DND-41 (cell line): ENCODE data around the gene ATP1A1.

Experiments used
- ATAC-seq: fragments of 200-7000 bp; cut with Tn5 transposase; 3 replicates; pipeline ENCODE4 v1.9.1; 2021; ENCODE audit warnings: low read depth; ENCODE audit not compliant: insufficient read depth
- DNase-seq: peaks from one replicate; pipeline ENCODE4 v3.0.0-alpha.2; 2020
- H2AFZ ChIP-seq: 2 replicates; pipeline ENCODE4 v1.6.0; 2012; ENCODE audit warnings: low read depth, low read length
- H3K27ac ChIP-seq: 2 replicates; pipeline ENCODE4 v1.5.1; 2012; ENCODE audit warnings: low read length, inconsistent platforms
- H3K27me3 ChIP-seq: fragments of 200-600 bp; sonication (generic); 2 replicates; pipeline ENCODE4 v1.6.0; 2012; ENCODE audit warnings: low read length, mild to moderate bottlenecking, inconsistent platforms; ENCODE audit not compliant: insufficient read depth, poor library complexity
- H3K36me3 ChIP-seq: 2 replicates; pipeline ENCODE4 v1.5.1; 2012; ENCODE audit warnings: low read length, inconsistent platforms; ENCODE audit not compliant: insufficient read depth
- H3K4me1 ChIP-seq: 2 replicates; pipeline ENCODE4 v1.5.1; 2012; ENCODE audit warnings: mild to moderate bottlenecking, low read length; ENCODE audit not compliant: insufficient read depth
- H3K4me2 ChIP-seq: 2 replicates; pipeline ENCODE4 v1.6.0; 2012; ENCODE audit warnings: mild to moderate bottlenecking, moderate library complexity, low read length, inconsistent platforms; ENCODE audit not compliant: insufficient read depth
- H3K4me3 ChIP-seq, 2 experiments: fragments of 200-600 bp in 1 of 2; shearing (Covaris generic) in 1 of 2; 2 replicates each; pipeline ENCODE4 v1.5.1; 2012 to 2016; ENCODE audit warnings: inconsistent platforms in 2 of 2, low read length in 2 of 2, mild to moderate bottlenecking in 2 of 2, low read depth in 1 of 2, moderate library complexity in 1 of 2
- H3K79me2 ChIP-seq: 2 replicates; pipeline ENCODE4 v1.6.0; 2012; ENCODE audit warnings: low read length, inconsistent platforms; ENCODE audit not compliant: insufficient read depth
- H3K9ac ChIP-seq: 2 replicates; pipeline ENCODE4 v1.6.0; 2012; ENCODE audit warnings: low read depth, mild to moderate bottlenecking, inconsistent platforms, low read length, moderate library complexity
- H3K9me3 ChIP-seq: 2 replicates; pipeline ENCODE4 v1.5.1; 2012; ENCODE audit warnings: low read length, moderate library complexity, mild to moderate bottlenecking, inconsistent platforms; ENCODE audit not compliant: insufficient read depth, severe bottlenecking
- H4K20me1 ChIP-seq: 2 replicates; pipeline ENCODE4 v1.6.0; 2012; ENCODE audit warnings: low read length; ENCODE audit not compliant: insufficient read depth
- CTCF ChIP-seq: IDR thresholded peaks from 2 replicates; pipeline ENCODE4 v1.5.1; 2012; ENCODE audit warnings: borderline replicate concordance, low read length, moderate library complexity, mild to moderate bottlenecking; ENCODE audit not compliant: poor library complexity, severe bottlenecking; ENCODE audit errors: extremely low read depth
- EZH2 ChIP-seq: IDR thresholded peaks from 3 replicates; pipeline ENCODE4 v1.6.1; 2012; ENCODE audit warnings: borderline replicate concordance, low read depth, mild to moderate bottlenecking, moderate library complexity, low read length, inconsistent platforms; ENCODE audit not compliant: severe bottlenecking

The ATP1A1 gene

GRCh38 chr1:116432655-116433265 is 59.7 kb downstream of the ATP1A1 start:
- H3K4me2 ChIP-seq: no peak overlapping the region
- ATAC-seq: no peak
- no peak for DNase-seq
- no peak overlapping the region for H3K27ac ChIP-seq
- H2AFZ ChIP-seq: no peak overlapping the region
- peaks cover 6% of the 10 kb centered on the region for H3K27me3 ChIP-seq
- no peaks in the 10 kb centered on the region for H4K20me1 ChIP-seq
- no peak overlapping the region for H3K9ac ChIP-seq
- no peak for TF ChIP-seq CTCF
- no peak for TF ChIP-seq EZH2
- no peaks in the 10 kb centered on the region for H3K9me3 ChIP-seq
- no peaks in the 10 kb centered on the region for H3K36me3 ChIP-seq
- H3K79me2 ChIP-seq: no peaks in the 10 kb centered on the region
- no peak overlapping the region for H3K4me3 ChIP-seq
- no peaks in the 10 kb centered on the region for H3K4me1 ChIP-seq

GRCh38 chr1:116433275-116434257 is 60.5 kb downstream of the ATP1A1 start:
- no peak overlapping the region for H3K9ac ChIP-seq

GRCh38 chr1:116434849-116435248 is 61.8 kb downstream of the ATP1A1 start:
- Histone ChIP-seq H3K4me3 (no peak overlapping the region), H3K27me3 (peaks cover 9% of the 10 kb centered on the region), H4K20me1 (no peaks in the 10 kb centered on the region), H2AFZ (no peak overlapping the region), H3K36me3 (no peaks in the 10 kb centered on the region), H3K9ac (no peak overlapping the region), H3K4me1 (no peaks in the 10 kb centered on the region), H3K4me2 (no peak overlapping the region), H3K27ac (no peak overlapping the region), H3K9me3 (no peaks in the 10 kb centered on the region), H3K79me2 (no peaks in the 10 kb centered on the region)
- no peak for ATAC-seq
- no peak for DNase-seq
- no peak for TF ChIP-seq EZH2
- no peak for TF ChIP-seq CTCF

More at GRCh38 chr1:116433275-116434257, 60.5 kb downstream of the ATP1A1 start:
- Histone ChIP-seq H3K4me2 (no peak overlapping the region), H3K36me3 (no peaks in the 10 kb centered on the region), H3K4me3 (no peak overlapping the region), H4K20me1 (no peaks in the 10 kb centered on the region), H3K79me2 (no peaks in the 10 kb centered on the region), H2AFZ (no peak overlapping the region), H3K9me3 (no peaks in the 10 kb centered on the region), H3K27ac (no peak overlapping the region), H3K27me3 (peaks cover 6% of the 10 kb centered on the region), H3K4me1 (no peaks in the 10 kb centered on the region)
- DNase-seq (no peak), ATAC-seq (no peak)
- TF ChIP-seq EZH2: no peak
- no peak for TF ChIP-seq CTCF
